Activated gamma-delta T cell treated with anti-CD3 and anti-CD28 coated beads, Interleukin-2, amount 50 U/mL, for 16 hours (primary cell): ENCODE data around the gene GTF2A1.

ENCODE experiments used
- DNase-seq: peaks from one replicate; pipeline ENCODE4 v3.0.0-alpha.2; 2020; ENCODE audit warnings: low read depth

Gene GTF2A1

DNA sequence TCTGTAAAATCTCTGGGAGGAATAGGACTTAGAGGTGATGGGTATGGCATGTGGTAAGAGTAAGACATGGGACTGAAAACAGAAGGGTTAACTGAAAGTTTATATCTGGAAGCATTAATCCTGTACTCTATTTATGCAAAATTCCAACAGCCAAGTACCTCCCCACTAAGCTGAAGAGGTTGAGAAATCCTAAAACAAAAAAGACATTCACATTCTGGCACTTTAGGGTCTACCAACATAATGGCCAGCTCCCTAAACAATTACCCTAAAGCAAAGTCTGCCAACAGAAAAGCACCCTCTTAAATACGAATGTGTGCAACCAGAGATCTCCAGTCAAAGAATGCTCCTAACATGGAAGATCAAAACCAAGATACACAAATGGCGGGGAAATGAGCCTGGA is 87.4 kb downstream of the GTF2A1 start:
- DNase-seq = no peak

GRCh38 chr14:81132468-81132867 is 88.3 kb downstream of the GTF2A1 start:
- no peak for DNase-seq

DNA sequence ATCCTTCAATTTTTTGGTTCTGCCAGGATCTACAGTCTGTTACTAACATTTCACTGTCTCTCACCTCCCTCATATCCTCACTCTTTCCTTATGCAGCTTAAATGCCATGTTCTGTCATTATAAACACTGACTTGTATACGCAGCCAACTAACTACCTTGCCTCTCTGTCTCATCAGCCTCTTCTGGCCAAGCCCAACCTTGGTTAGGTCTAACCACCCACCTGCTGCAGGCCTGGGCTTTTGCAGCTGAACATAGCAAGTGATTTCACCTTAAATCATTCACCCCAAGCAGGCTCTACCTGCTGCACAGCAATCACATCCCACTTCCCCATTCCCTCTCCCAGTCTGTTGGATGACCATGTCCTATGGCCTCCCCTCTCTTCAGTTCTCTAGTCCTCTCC is 91.5 kb downstream of the GTF2A1 start:
- DNase-seq = no peak

DNA sequence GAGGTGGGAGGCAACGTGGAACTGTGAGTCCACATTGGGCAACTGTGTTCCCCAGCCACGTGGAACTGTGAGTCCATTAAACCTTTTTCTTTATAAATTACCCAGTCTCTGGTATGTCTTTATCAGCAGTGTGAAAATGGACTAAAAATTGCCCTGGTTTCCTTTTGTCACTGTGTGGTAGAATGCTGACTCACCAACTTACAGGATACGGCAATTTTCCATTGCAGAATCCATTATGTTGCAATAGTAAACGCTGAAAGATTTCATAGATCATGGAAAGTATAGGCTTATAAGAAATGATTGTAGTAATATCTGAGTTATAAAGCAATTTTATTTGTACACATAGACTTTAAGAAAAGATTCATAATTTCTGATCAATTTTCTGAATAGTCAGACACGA is 93.0 kb downstream of the GTF2A1 start:
- DNase-seq = no peak

DNA sequence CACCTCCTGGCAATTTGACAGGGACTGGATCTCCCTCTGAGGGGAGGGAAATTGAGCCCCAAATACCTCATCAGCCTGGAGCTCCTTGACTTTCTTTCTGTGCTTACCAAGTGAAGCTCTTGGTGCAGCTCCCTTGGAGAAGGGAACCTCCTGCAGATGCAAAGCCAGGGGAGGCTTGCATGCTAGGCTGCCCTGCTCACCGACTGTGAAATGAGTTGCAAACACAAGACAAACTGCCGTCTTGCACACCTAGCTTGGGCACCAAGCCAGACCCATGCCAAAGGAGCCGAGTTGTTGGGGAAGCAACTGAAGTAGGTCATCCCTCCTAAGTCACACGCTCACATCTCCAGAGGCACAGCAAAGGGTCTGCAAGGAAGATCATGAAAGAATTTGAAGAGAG is 95.2 kb downstream of the GTF2A1 start:
- DNase-seq = no peak
